D721Med (cell line): ENCODE results near the gene RALB.
"Not testable (repeated sequence)": the region's sequence is repeated elsewhere in the genome, so short reads cannot be mapped to it uniquely, and the experiment has no call there.

ENCODE experiments used
- DNase-seq: peaks from one replicate; pipeline ENCODE4 v3.0.0; 2011; ENCODE audit warnings: low spot score; ENCODE audit not compliant: insufficient read length
- FAIRE-seq: peaks from 2 replicates; lab custom pipeline; 2011; peaks lifted over from hg19 to GRCh38; lab: Jason Lieb, UNC
- CTCF ChIP-seq: IDR thresholded peaks from 2 replicates; pipeline ENCODE4 v1.5.1; 2012; ENCODE audit warnings: mild to moderate bottlenecking, control low read depth; ENCODE audit not compliant: insufficient read depth; ENCODE audit errors: missing control alignments

RALB gene

GRCh38 chr2:120317916-120318315 is 65.3 kb downstream of the RALB start:
- DNase-seq: no peak
- no peak for TF ChIP-seq CTCF
- FAIRE-seq: no peak

DNA sequence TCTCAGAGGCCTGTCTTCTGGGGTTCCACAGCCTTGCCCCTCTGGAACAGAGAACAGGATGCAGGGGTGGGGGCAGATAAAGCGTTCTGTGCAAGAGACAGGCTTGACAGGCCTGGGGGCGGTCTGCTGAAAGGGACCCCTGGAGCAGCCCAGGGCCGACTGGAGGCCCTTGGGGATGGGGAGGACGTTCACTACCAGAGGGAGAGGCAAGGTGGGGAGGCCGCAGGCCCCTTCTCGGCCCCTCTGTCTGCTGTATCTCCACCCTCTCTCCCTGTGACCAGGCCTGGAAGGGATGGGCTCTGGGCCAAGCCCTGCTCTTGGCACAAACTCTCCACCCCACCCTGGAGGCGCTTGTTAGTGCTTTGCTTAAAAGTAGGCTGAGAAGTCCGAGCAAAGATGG is 66.0 kb downstream of the RALB start:
- DNase-seq (no peak), FAIRE-seq (no peak)
- TF ChIP-seq CTCF: no peak

DNA sequence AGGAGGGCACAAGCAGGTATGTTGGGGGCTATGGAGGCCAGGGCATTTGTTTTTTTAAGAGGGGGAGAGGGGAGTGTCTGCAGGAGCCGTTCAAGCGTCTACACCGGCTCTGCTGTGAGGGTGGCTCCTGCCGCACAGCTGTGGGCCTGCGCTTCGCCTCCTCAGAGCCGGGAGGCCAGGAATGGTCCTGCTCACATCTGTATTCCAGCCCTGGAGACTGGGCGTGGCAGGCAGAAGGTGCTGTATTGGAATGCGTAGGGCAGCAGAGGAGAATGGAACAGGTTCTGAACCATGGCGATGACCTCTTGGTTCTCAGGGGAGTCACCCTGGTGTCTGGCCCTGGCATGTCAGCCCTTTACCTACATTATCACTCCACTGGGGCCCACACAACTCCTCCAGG is 66.5 kb downstream of the RALB start:
- FAIRE-seq: no peak
- no peak for TF ChIP-seq CTCF
- no peak for DNase-seq

DNA sequence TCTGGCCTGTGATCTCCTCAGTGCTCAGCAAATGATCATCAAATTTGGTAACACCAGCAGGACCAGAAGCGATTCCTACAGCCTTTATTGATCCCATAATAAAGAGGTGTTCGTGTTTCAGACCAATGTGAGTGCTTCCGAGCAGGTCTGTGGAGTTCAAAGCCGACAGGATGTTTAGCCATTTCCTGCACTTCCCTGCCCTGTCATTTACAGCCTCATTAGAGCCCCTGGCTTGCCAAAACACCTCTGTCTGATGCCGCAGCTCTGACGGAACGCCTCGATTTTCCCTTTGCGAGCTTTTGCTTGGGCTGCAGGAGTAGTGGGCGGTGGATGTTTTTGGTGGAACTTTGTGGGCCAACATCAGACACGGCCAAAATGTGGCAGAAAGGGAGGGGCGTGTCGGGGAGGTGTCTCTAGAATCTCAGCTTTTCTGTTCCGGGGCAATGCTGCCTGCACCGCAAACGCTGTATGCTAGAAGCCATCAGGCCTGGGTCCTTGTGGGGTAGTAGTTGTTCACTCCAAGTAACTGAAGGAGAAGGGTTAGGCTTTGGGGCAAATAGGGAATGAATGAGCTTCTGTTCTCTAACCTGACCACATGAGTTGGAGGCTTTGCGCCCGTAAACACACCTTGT is 67.2 kb downstream of the RALB start:
- DNase-seq (no peak), FAIRE-seq (no peak)
- no peak for TF ChIP-seq CTCF

- no peak for TF ChIP-seq CTCF
- FAIRE-seq: no peak
- no peak for DNase-seq
Measured at GRCh38 chr2:120320318-120320851, 67.7 kb downstream of the RALB start.

DNA sequence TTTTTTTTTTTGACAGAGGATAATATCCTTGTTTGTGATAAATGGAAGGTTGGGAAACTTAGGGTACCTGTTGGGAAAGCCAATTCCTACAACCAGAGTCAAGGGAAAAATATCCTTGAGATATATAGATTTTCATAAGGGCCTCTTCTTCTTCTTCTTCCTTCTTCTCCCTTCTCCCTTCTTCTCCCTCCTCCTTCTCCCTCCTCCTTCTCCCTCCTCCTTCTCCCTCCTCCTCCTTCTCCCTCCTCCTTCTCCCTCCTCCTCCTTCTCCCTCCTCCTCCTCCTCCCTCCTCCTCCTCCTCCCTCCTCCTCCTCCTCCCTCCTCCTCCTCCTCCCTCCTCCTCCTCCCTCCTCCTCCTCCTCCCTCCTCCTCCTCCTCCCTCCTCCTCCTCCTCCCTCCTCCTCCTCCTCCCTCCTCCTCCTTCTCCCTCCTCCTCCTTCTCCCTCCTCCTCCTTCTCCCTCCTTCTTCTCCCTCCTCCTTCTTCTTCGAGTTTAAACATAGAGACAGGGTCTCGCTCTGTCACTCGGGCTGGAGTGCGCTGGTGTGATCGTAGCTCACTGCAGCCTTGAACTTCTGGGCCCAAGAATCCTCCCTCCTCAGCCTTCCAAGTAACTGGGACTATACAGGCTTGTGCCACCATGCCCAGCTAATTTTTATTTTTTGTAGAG is 68.4 kb downstream of the RALB start:
- not testable (repeated sequence) for FAIRE-seq, DNase-seq

DNA sequence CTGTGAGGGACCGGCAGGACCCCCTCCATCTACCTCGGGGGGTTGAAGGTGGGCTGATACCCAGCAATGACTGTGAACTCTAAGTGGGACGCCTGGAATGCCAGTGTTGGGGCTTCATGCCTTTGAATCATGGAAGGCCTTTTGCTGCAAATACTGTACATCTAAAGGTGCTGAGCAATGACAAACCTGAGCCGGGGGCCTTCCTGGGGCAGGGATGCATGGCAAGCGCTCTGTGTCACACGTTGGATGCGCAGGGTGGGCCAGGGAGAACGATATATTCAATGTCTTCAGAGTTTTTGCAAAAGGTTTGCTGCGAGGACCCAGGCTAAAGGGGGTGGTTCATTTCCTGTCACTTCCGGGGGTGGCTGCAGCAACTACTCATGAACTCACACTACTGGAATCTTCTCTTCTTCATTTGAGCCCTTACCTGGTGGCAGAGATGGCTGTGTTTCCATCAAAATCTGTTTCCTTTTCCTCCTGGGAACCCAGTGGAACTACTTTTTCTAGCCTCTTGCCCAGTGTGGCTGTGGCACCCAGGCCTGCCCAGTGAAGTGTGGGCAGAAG is 69.2 kb downstream of the RALB start:
- no peak for FAIRE-seq
- no peak for TF ChIP-seq CTCF

More for the DNA sequence above, 69.2 kb downstream of the RALB start:
- no peak for DNase-seq
